ENCODE measurements around the gene ADAM8.

Gene ADAM8

DNA sequence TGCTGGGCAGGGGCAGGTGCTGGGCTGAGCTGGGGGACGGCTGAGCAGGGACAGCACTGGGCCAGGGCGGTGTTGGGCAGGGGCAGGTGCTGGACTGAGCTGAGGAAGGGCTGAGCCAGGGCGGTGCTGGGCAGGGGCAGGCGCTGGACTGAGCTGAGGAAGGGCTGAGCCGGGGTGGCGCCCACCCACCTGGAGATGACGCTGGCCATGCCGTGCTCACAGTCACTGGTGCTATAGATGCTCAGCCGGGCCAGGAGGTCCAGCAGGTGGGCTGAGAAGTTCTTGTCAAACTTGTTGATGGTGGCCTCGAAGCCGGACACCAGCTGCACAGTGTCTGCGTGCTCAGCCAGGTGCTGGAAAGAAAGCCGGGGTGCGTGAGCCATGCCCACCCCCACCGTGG lies 4.4 kb upstream of the ADAM8 start:
- DNase-seq, result no peak

GRCh38 chr10:133280391-133281059 lies 3.9 kb upstream of the ADAM8 start:
- DNase-seq, result no peak

DNA sequence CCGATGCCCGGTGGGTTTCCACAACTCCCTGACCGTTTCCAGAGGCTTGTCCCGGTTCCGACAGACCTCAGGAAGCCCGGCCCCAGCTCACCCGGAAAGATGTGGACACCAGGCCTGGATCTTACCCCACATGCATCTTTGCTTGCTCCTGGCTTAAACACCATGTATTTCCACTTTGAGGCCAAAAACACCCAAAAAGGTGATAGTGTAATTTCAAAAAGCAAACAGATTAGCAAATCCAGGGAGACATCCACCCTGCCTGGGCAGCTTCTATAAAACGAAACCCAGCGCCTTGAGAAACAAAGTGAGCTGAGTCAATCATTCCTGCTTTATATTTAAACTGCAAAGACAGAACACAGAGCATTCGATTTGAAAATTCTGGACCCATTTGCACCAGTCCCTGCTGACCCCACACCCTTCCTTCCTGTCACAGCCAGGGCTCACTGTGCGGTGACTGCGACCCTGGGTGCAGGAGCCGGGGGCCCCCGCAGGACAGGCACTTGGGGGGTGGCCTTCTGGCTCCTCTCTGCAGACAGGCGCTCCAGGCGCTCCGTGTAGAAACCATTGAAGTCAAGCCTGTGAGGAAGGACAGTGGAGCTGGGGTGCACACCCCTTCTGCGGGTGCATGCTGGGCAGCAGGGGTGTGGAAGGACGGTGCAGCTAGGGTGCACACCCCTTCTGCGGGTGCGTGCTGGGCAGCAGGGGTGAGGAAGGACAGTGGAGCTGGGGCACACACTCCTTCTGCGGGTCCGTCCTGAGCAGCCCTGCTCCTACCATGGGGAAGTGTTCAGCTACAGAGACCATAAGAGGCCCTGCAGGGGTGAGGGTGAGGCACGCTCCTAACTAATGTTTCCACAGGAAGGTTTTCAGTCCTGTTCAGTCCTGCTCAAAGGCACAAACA lies 2.9 kb upstream of the ADAM8 start:
- DNase-seq, result no peak

DNA sequence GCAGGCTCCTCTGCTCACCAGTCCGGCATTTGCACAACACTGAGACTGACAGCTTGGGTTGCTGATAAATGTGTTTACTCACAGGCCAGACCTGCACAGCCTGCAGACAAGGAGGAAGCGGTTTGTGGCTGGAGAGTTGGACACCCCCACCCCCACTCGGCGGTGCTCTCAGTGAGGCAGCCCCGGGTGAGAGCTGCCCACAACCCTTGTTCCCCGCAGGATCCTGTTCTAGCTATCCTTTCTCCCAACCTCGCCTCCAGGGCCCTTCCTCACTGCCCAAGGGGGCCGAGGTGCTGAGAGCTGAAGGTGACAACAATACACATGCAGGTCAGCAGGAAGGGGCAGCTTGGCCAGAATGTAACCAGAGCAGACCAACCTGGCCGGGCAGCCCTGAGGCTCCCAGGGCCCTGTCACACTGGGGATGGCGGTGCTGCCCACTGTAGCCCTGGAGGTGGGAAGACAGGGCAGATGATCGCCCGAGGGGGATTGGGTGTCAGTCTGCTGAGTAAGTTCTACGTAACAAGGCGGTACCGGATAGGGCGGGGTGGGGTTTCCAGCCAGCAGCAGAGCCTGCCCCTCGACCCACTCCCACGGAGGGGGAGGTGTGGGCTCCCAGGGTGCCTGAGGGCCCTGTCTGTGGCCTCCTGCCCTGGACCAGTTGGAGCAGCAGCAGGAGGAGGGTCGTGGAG lies 2.1 kb upstream of the ADAM8 start:
- no peak for DNase-seq

GRCh38 chr10:133277993-133278576 lies 1.4 kb upstream of the ADAM8 start:
- DNase-seq, result no peak

DNA sequence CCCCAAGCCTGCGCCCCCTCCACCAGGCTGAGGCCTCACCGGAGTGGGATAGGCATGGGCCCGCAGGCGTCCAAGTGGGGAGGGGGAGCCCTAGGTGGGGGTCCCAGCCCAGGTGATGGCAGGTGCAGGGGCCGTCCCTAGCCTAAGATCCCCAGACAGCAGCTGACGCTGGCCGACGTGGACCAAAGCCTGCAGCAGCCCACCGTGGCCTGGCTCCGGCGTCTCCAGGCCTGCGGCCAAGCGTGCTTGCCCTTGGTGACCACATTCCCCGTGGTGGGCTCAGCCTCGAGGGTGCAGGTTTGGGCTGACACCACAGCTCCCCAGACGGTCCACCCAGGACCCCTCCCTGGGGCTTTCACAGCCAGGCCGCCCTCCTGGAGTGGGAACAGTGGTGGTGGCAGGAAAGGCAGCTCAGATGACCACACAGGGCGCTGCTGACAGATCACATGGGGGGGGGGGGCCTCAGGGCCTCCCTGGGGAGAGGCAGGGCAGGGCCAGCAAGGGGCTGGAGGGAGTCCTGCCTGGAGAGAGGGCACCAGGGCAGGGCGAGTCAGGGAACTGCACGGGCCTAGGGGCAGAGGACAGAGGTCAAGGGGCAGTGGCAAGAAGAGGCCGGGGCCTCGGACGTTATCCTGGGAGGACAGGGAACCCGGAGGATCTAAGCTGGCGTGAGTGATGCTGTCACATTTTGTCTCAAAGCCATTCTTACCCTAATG lies 767 bp upstream of the ADAM8 start:
- no peak for DNase-seq

DNA sequence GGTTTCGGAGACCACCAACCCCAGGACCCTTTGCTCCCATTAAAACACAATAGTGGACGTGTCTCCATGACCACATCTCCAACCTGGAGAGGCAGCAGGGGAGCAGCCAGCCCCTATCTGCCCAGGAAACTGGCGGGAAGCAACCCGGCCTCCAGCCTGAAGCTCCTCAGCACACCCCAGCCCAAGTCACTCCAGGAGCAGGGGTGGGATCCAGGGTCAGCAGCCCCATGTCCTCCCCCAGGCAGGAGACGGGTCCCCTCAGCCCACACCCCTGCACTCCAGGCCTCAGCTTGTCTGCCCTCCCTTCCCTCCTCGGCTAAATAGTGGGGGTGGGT lies 601 bp downstream of the ADAM8 start:
- no peak for DNase-seq

- DNase-seq, result no peak
These were observed 980 bp downstream of the ADAM8 start for GRCh38 chr10:133275684-133276092.

DNA sequence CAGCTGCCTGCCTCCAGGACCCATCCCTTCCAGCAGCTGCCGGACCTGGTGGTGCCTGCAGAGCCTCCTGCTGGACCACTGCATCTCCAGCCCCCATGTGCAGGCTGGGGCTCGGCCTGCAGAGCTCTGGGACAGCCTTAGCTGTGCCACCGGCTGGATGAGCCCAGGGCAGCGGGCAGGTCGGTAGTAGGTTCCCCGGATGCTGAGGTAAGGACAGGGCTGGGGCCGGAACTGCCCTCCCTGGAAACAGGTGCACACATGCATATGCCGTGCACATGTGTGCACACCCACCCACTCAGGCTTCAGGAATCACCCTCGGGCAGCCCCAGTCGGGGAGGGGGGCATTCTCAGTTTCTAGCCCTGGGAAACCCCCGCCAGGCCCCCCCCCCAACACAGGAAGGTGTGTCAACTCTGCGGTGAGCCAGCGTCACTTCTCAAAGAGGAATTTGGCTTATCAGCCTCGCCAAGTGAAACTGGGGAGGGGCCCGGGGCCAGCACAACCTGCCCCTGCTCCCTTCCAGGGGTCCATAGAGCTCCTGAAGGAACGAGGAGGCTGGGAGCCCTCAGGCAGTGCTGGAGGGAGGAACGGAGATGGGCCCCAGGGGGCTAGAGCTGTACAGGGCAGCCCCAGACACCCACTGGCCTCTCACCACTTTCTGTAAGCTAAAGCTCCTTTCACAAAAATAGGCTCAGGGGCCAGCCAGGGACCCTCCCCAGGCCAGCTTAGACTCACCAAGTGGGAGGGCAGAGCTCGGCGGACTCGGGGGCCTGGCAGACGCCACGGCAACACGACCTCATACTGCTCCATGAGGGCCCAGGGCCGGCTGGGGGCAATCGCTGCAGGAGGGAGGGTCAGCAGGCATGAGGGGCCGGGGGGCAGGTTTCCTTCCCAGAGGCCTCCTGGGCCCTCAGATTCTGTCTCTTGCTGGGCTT lies 1.7 kb downstream of the ADAM8 start:
- DNase-seq, result no peak

- no peak for DNase-seq
These were observed 3.0 kb downstream of the ADAM8 start for GRCh38 chr10:133273534-133274143.

DNA sequence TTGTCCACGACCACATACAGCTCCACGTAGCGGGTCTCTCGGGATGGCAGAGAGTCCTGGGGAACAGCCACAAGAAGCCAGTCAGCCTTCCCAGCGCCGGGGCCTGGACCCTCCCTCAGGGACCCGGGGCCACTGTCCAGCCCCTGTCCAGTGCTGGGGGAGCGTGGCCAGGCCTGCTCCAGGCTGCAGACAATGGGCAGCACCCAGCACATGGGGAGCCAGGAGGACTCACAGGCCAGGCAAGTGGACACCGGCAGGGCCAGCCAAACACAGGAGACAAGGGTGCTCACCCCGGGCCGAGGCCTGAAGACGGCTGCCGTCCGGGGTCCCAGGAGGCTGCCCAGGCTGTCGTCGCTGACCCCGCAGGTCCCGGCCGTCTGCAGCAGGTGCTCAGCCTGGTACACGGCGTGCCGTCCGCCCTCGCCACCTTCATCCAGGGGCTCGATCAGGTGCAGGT lies 3.7 kb downstream of the ADAM8 start:
- DNase-seq, result no peak

DNA sequence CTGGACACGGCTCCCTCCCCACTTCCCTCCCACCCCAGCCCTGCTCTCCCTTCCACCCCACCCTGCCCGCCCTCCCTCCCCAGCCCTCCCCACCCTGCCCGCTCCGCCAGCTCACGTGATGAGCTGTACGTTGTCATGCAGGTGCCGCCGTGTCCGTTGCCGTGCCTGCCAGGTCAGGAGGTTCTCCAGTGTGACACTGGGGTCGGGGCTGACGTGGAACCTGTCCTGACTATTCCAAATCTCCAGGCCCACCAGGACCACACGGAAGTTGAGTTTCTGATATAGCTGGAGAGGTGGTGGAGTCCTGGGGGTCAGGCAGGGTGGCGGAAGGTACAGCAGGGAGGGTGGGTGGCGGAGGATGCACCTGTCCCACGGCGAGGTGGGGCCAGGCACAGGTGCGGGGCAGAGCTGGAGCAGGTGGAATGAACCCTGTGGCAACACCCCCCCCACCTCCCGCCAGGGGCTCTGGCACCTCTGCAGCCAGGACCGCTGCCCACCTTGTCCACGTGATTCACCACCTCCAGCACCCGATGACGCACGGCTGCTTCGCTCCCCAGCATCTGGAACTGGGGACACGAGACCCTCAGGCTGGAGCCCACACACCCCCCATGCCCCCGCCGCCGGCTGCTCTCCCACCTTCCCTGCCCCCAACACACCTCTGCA lies 4.2 kb downstream of the ADAM8 start:
- no peak for DNase-seq

DNA sequence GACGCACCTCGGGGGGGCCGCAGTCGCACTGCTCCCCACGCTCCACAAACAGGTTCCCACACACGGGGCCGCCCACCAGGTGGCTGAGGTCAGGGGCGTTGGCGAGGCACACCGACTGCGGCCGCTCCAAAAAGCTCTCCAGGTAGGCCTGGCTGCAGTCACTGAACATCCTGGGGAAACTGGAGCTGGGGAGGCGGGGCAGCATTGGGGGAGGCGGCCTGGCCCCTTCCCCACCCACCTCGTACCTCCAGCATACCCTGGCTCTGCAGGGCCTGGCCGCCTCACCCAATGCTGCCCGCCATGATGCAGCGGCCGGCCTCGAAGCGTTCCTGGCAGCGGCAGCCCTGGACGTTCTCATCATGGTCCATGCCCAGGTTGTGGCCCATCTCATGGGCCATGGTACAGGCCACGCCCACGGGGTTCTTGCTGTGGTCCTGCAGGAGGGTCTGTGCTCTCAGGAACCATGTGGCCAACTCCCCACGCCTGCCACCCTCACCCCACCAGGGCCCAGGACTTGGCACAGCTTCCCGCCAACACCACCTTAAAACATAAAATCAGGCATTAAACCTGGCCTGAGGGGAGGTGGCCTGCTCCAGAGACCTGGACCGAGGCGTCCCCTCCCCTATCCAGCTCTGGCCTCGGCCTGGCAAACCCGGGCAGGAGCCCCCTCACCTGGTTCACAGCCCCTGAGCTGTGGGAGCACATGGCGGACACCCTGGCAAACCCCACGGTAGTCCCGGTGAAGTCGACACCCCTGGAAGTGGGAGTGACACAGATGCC lies 5.0 kb downstream of the ADAM8 start:
- no peak for DNase-seq

DNA sequence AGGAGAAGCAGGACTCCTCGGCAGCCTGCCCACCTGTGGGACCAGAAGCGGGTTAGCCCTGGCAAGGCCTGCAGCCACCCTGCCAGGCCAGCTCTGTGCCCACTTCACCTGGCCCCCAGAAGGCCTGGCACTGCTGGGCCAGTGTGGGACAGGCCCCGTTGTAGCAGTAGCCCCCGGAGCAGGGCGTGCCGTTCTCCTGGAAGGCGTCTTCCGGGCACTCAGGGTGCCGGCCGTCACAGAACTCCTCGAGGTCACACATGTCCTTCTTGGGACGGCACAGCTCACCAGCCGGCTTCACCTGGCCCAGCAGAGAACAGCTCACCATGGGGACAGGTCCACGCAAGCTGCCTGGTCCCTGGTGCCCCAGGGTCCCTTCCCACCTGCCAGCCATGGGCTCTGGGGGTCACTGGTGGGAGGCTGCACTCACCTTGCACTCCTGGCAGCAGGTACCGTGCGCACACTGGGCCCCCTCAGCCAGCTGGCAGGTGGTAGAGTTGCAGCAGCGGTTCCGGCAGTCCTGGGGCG lies 5.8 kb downstream of the ADAM8 start:
- no peak for DNase-seq

- DNase-seq, result no peak
These were observed 6.5 kb downstream of the ADAM8 start for GRCh38 chr10:133270204-133270603.

GRCh38 chr10:133269367-133269766 lies 7.3 kb downstream of the ADAM8 start:
- no peak for DNase-seq

- no peak for DNase-seq
These were observed 8.1 kb downstream of the ADAM8 start for GRCh38 chr10:133268532-133268931.

GRCh38 chr10:133267829-133268228 lies 8.8 kb downstream of the ADAM8 start:
- no peak for DNase-seq

DNA sequence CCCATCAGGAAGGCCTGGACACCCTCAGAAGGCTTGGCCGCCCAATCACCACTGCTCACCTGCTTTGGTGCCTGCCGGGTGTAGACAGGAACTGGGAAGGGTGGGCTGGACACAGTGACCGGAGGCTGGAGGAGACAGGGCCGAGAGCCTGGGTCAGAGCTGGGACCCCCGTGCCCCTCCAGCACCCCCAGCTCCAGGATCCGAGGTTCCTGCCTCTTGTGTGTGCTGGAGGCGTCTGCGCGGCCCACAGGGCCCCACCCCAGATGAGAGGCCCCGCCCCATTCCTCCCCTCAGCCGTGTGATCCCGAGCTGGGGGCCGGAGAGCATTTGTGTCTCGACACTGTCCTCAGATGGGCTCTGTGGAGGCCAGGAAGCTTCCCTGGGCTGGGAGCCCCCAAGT lies 9.4 kb downstream of the ADAM8 start:
- no peak for DNase-seq
